Subcutaneous adipose tissue (tissue), 4 donors: ENCODE results near the gene SPN. TPM values are rescaled to one million over a fixed set of nuclear protein-coding genes. Genes with fewer than 3 reads are reported as not detected.

Experiments used
- CTCF ChIP-seq: fragments of 450-650 bp; IDR thresholded peaks from one replicate; pipeline ENCODE4 v1.5.1; 2016; ENCODE audit warnings: low read depth, mild to moderate bottlenecking, control low read depth, antibody characterized with exemption, moderate library complexity
- total RNA-seq, 4 donors: library from RNA; depleted of rRNA; stranded (reverse); fragments of >200 nt; gene quantifications; one replicate each; pipeline ENCODE4 v1.1.0, GENCODE V29; 2016

Gene SPN
- total RNA-seq, 4 donors from 2014 or later, result 1.1 to 8.7 (median 1.8) TPM

- TF ChIP-seq CTCF, result no peak
Measured at GRCh38 chr16:29649588-29650494, 13.2 kb upstream of the SPN start.

- no peak for TF ChIP-seq CTCF
Measured at GRCh38 chr16:29650771-29651170, 12.3 kb upstream of the SPN start.

- TF ChIP-seq CTCF, result no peak
Measured at GRCh38 chr16:29651774-29652349, 11.2 kb upstream of the SPN start.

GRCh38 chr16:29653471-29653870 is 9.6 kb upstream of the SPN start:
- TF ChIP-seq CTCF, result no peak

- TF ChIP-seq CTCF, result no peak
Measured at GRCh38 chr16:29656688-29657523, 6.1 kb upstream of the SPN start.

GRCh38 chr16:29658705-29659104 is 4.3 kb upstream of the SPN start:
- no peak for TF ChIP-seq CTCF
